ENCODE data around the gene ARMC10.

The ARMC10 gene

GRCh38 chr7:103132995-103133688 is 58.2 kb downstream of the ARMC10 start:
- H3K4me3 ChIP-seq (ENCODE audit: low read depth in 1 of 2, low read length in 1 of 2) = no peak overlapping the region
- H3K36me3 ChIP-seq = peaks cover 2% of the 10 kb centered on the region
- TF ChIP-seq CTCF (IDR thresholded peaks at IDR 0.05) = no peak
- H3K4me1 ChIP-seq (ENCODE audit: control insufficient read depth in 1 of 2, insufficient read depth in 1 of 2, low read depth in 1 of 2, low read length in 1 of 2) = no peaks in the 10 kb centered on the region
- H3K27ac ChIP-seq = no peak overlapping the region
- no peaks in the 10 kb centered on the region for H3K9me3 ChIP-seq
- H3K27me3 ChIP-seq = no peaks in the 10 kb centered on the region

- Histone ChIP-seq H3K9me3 (no peaks in the 10 kb centered on the region), H3K27me3 (no peaks in the 10 kb centered on the region)
Measured at GRCh38 chr7:103134836-103135554, 60.1 kb downstream of the ARMC10 start.

GRCh38 chr7:103140061-103140460 is 65.1 kb downstream of the ARMC10 start:
- H3K4me1 ChIP-seq (ENCODE audit: control insufficient read depth in 1 of 2, insufficient read depth in 1 of 2, low read depth in 1 of 2, low read length in 1 of 2) = no peaks in the 10 kb centered on the region
- no peak for TF ChIP-seq CTCF (IDR thresholded peaks at IDR 0.05)
- no peaks in the 10 kb centered on the region for H3K27me3 ChIP-seq
- no peak overlapping the region for H3K27ac ChIP-seq
- H3K4me3 ChIP-seq (ENCODE audit: low read depth in 1 of 2, low read length in 1 of 2) = no peak overlapping the region
- no peaks in the 10 kb centered on the region for H3K9me3 ChIP-seq
- no peaks in the 10 kb centered on the region for H3K36me3 ChIP-seq

More at GRCh38 chr7:103134836-103135554, 60.1 kb downstream of the ARMC10 start:
- H3K27ac ChIP-seq = no peak overlapping the region
- H3K4me3 ChIP-seq (ENCODE audit: low read depth in 1 of 2, low read length in 1 of 2) = no peak overlapping the region
- TF ChIP-seq CTCF (IDR thresholded peaks at IDR 0.05) = no peak
- no peaks in the 10 kb centered on the region for H3K36me3 ChIP-seq
- H3K4me1 ChIP-seq (ENCODE audit: control insufficient read depth in 1 of 2, insufficient read depth in 1 of 2, low read depth in 1 of 2, low read length in 1 of 2) = no peaks in the 10 kb centered on the region

- no peaks in the 10 kb centered on the region for H3K27me3 ChIP-seq
- no peaks in the 10 kb centered on the region for H3K4me1 ChIP-seq (ENCODE audit: control insufficient read depth in 1 of 2, insufficient read depth in 1 of 2, low read depth in 1 of 2, low read length in 1 of 2)
- H3K27ac ChIP-seq = no peak overlapping the region
- H3K9me3 ChIP-seq = no peaks in the 10 kb centered on the region
- H3K36me3 ChIP-seq = no peaks in the 10 kb centered on the region
- no peak for TF ChIP-seq CTCF (IDR thresholded peaks at IDR 0.05)
- no peak overlapping the region for H3K4me3 ChIP-seq (ENCODE audit: low read depth in 1 of 2, low read length in 1 of 2)
Measured at GRCh38 chr7:103140685-103141084, 65.7 kb downstream of the ARMC10 start.

- Histone ChIP-seq H3K27me3 (no peaks in the 10 kb centered on the region), H3K36me3 (no peaks in the 10 kb centered on the region), H3K27ac (no peak overlapping the region), H3K4me1 (ENCODE audit: control insufficient read depth in 1 of 2, insufficient read depth in 1 of 2, low read depth in 1 of 2, low read length in 1 of 2) (no peaks in the 10 kb centered on the region), H3K4me3 (ENCODE audit: low read depth in 1 of 2, low read length in 1 of 2) (no peak overlapping the region), H3K9me3 (no peaks in the 10 kb centered on the region)
- no peak for TF ChIP-seq CTCF (IDR thresholded peaks at IDR 0.05)
Measured at GRCh38 chr7:103141753-103142404, 66.9 kb downstream of the ARMC10 start.
